GM12874 (cell line): Measurements from ENCODE around the gene CPO.

Experiments
- CTCF ChIP-seq: IDR thresholded peaks from 2 replicates; pipeline ENCODE4 v1.5.1; 2011; ENCODE audit warnings: low read depth, mild to moderate bottlenecking, control low read depth, low read length, moderate library complexity; ENCODE audit not compliant: insufficient read depth

CPO gene

GRCh38 chr2:206921529-206921928 is 17.8 kb upstream of the CPO start:
- no peak for TF ChIP-seq CTCF

- no peak for TF ChIP-seq CTCF
Observed at GRCh38 chr2:206935991-206936842, 3.1 kb upstream of the CPO start.

GRCh38 chr2:206936843-206937230 is 2.5 kb upstream of the CPO start:
- TF ChIP-seq CTCF = no peak

- TF ChIP-seq CTCF = no peak
Observed at GRCh38 chr2:206937555-206937954, 1.8 kb upstream of the CPO start.

GRCh38 chr2:206940546-206940945 is 1.2 kb downstream of the CPO start:
- TF ChIP-seq CTCF = no peak

- TF ChIP-seq CTCF = no peak
Observed at GRCh38 chr2:206942592-206943478, 3.5 kb downstream of the CPO start.

GRCh38 chr2:206955253-206955652 is 15.9 kb downstream of the CPO start:
- TF ChIP-seq CTCF = no peak
